ENCODE measurements around the gene NUDT1.

Gene NUDT1

DNA sequence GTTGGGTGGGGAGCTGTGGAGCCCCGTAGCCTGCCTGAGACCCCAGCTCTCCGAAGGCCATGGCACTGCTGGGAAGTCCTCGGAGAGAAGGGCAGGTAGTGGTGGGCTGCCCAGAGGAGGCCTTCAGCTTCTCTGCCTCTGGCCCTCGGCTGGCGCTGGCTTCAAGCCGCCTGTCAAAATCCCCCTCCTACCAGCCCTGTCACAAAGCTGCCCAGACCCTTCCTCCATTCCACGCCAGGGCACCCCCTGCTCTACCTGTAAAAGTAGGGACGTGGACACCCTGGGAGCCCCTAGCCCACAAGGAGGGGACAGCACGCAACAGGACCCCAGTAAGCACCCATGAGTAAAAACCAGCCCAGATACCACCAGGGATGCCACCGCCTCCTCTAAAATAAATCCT is 40.9 kb upstream of the NUDT1 start:
- Histone ChIP-seq H3K4me1 (ENCODE audit: insufficient read depth, low read length) (peaks cover 3% of the 10 kb centered on the region; the same call in 1 of the 2 replicates), H3K9ac (ENCODE audit: low read depth, low read length) (no peak overlapping the region)

DNA sequence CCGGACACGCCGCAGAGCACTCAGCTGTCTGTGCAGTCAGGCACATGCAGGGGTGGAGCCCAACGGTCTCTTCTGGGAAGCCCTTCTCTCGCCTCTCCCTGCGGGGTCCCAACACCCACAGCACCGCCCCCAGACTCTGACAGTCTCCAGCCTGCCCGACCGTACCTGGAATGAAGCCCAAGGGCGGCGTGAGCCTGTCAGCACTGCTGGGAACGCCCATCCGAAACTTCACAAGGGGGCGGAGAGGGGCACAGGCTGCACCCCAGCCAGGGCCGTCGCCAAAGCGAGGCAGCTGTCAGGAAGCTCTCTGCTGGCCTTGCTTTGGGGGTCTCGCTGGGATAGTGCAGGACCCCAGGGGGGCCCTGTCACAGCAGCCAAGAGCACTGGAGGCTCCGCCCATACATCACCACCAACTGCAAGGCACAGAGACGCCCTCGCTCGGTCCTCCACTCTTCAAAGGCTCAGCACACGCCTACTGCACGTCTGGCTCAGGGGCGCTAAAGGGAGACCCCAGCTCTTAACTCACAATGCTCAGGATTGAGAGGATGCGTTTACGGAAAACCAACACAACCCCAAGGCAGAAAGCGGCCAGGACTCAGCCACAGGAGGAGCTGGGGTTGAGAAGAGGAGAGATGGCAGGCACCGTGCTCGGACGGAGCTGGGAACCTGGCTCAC is 40.2 kb upstream of the NUDT1 start:
- H3K36me3 ChIP-seq (ENCODE audit: insufficient read depth, low read length) = no peaks in the 10 kb centered on the region; the same call in 1 of the 2 replicates

More for the DNA sequence above, 40.9 kb upstream of the NUDT1 start:
- Histone ChIP-seq H3K9me3 (ENCODE audit: control insufficient read depth, insufficient read depth, low read length) (no peaks in the 10 kb centered on the region), H3K36me3 (ENCODE audit: insufficient read depth, low read length) (peaks cover 2% of the 10 kb centered on the region; the same call in 1 of the 2 replicates)

DNA sequence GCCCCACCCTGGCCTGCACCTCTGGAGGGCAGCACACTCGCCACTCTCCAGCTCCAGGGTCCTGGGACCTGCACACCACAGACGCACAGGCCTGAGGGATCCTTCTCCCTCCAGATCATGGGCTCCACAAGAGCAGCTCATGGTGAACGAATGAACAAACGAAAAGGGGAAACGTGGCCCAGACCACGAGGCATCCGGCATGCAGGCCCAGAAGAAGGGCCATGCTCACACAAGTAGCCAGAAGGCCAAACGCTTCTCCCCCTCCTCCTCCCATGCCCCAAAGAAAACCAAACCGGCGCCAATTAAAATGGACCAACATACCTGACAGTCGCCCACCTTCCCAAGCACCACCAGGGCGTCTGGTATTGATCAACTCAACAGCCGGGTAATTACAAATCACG is 39.7 kb upstream of the NUDT1 start:
- Histone ChIP-seq H3K9me3 (ENCODE audit: control insufficient read depth, insufficient read depth, low read length) (no peaks in the 10 kb centered on the region), H3K36me3 (ENCODE audit: insufficient read depth, low read length) (no peaks in the 10 kb centered on the region; the same call in 1 of the 2 replicates), H3K4me1 (ENCODE audit: insufficient read depth, low read length) (peaks cover 3% of the 10 kb centered on the region; the same call in 1 of the 2 replicates), H3K9ac (ENCODE audit: low read depth, low read length) (no peak overlapping the region)

More for the DNA sequence above, 40.2 kb upstream of the NUDT1 start:
- Histone ChIP-seq H3K9me3 (ENCODE audit: control insufficient read depth, insufficient read depth, low read length) (no peaks in the 10 kb centered on the region), H3K4me1 (ENCODE audit: insufficient read depth, low read length) (peaks cover 3% of the 10 kb centered on the region; the same call in 1 of the 2 replicates), H3K9ac (ENCODE audit: low read depth, low read length) (no peak overlapping the region)

DNA sequence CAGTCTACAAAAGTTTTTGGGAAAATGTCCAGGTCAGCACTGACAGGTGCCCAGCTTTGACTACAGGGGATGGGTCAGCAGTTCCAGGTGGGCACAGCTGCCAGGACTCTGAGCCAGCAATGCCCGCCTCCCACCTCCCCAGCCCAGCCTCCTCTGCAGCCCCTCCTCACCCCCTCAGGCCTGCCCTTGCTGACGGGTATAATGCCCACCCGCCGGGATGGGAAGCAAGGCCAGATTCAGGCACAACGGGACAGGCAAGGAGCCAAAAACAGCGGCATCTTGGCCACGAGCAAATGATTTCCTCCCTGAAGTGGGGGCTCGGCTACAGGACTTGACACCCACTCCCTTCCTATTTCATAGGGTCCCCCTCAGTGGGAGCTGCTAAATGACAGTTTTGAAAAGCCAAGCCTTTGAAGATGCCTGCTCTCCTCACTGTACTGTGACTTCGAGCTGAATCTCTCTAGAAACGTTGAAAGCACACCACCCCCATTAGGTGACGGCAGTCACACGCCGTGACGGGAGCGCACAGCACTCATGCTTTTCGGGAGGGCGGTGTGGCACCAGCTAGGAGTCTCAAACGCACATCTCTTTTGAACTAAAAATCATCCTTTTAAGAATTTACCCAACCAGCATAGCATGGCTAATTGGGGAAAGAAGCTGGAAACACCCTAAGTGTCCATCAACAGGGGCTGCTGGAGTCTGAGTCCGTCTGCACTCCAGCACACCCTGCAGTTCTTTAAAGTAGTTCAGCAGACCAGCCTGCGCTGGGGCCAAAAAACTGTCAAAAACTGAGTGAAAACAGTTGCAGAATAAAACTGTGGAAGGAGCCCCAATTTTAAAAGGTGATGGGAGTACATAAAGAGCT is 38.9 kb upstream of the NUDT1 start:
- peaks cover 3% of the 10 kb centered on the region; the same call in 1 of the 2 replicates for H3K4me1 ChIP-seq (ENCODE audit: insufficient read depth, low read length)
- H3K9ac ChIP-seq (ENCODE audit: low read depth, low read length) = no peak overlapping the region
- H3K9me3 ChIP-seq (ENCODE audit: control insufficient read depth, insufficient read depth, low read length) = no peaks in the 10 kb centered on the region
- H3K36me3 ChIP-seq (ENCODE audit: insufficient read depth, low read length) = peaks cover 1% of the 10 kb centered on the region; the same call in 1 of the 2 replicates

DNA sequence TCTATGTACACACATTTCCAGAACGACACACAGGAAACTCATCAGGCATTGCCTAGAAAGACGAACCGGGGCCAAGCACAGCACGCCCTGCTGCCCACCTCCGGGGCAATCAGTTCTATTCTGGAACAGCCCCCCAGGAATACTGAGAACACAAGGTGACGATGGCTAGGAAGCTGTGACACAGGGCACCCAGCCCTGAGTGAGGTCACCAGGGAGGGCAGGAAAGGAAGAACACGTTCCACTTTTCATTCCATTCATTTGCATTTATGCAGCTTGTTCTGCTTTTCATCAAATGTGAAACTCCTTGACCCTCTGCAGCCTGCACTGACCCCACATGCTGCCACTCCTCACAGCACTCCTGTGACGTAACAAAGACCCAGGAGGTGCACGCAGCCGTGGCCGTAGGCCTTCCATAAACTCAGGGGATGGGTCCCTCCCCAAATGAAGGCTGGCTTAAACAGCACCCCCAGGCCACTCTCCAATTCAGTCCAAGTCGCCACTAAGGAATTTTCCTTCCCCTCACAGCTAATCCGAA is 38.2 kb upstream of the NUDT1 start:
- no peaks in the 10 kb centered on the region for H3K9me3 ChIP-seq (ENCODE audit: control insufficient read depth, insufficient read depth, low read length)
- H3K4me1 ChIP-seq (ENCODE audit: insufficient read depth, low read length) = peaks cover 3% of the 10 kb centered on the region; the same call in 1 of the 2 replicates
- H3K9ac ChIP-seq (ENCODE audit: low read depth, low read length) = no peak overlapping the region
- H3K36me3 ChIP-seq (ENCODE audit: insufficient read depth, low read length) = peaks cover 5% of the 10 kb centered on the region; the same call in 1 of the 2 replicates

DNA sequence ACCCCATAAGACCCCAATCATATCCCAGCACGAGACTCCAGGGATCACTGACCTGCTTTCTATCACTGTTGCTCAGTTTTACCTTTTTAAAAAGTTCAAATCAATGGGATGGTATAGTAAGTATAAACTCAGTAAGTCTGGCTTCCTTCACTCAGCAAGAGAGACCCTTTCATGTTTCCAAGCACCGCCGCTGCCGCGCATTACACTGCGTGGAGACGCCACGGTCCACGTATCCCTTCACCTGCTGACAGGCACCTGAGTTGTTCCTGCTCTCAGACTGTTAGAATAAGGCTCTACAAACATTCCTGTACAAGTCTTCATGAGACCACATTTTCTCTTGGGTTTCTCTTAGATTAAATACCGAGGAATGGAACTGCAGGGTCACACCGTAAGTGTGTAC is 37.6 kb upstream of the NUDT1 start:
- H3K4me1 ChIP-seq (ENCODE audit: insufficient read depth, low read length) = peaks cover 3% of the 10 kb centered on the region; the same call in 1 of the 2 replicates
- no peaks in the 10 kb centered on the region for H3K9me3 ChIP-seq (ENCODE audit: control insufficient read depth, insufficient read depth, low read length)
- H3K9ac ChIP-seq (ENCODE audit: low read depth, low read length) = no peak overlapping the region
- peaks cover 5% of the 10 kb centered on the region; the same call in 1 of the 2 replicates for H3K36me3 ChIP-seq (ENCODE audit: insufficient read depth, low read length)

DNA sequence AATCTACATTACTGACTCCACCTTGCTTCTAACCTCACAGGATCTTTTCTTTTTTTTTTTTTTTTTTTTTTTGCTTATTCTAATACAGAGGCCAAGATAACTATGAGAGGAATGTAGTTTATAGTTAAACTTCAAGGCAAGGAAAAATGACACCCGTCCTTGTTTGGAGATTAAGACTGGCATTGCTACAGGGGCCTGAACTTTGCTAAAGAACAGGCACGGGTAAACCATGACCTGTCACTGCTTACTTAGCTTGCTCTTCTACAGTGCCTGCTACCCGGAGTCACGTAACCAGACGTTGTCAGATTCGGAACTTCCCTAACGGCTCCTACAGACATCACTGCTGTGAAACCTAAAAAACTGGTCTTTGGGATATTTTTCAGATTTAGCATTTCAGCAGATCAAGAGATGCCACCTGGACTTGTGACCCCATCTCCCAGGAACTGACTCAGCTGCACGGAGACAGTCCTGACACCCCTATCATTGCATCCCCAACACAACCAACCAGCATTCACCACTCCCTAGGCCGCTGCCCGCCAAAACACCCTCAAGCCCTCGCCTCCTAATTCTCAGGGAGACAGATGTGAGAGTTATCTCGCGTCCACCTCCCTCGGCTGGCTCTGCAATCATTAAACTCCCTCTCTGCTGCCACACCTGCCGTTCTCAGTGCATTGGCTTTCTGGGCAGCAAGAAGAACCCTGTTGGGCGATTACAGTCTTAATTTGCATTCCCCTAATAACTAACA is 36.8 kb upstream of the NUDT1 start:
- H3K36me3 ChIP-seq (ENCODE audit: insufficient read depth, low read length) = peaks cover 5% of the 10 kb centered on the region; the same call in 1 of the 2 replicates
- no peaks in the 10 kb centered on the region for H3K9me3 ChIP-seq (ENCODE audit: control insufficient read depth, insufficient read depth, low read length)
- peaks cover 3% of the 10 kb centered on the region; the same call in 1 of the 2 replicates for H3K4me1 ChIP-seq (ENCODE audit: insufficient read depth, low read length)
- no peak overlapping the region for H3K9ac ChIP-seq (ENCODE audit: low read depth, low read length)

DNA sequence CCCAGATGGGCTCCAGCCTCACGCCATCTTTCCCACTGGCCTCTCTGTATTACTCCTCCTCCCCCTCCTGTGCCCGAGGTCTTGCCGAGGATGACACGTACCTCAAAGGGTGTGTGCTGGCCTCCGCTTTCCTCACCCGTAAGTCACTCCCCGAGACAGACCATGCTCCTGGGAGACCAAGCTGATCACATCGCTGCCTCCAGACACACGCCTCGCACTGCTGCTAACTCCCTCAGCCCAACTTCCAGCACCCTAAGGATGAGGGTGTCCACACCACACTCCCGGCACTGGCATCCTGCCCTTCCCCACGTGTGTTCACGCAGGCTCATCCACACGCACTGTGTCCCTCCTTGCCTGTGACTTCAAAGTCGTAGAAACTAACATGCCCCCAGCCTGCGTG is 33.3 kb upstream of the NUDT1 start:
- Histone ChIP-seq H3K9ac (ENCODE audit: low read depth, low read length) (no peak overlapping the region), H3K4me1 (ENCODE audit: insufficient read depth, low read length) (peaks cover 2% of the 10 kb centered on the region; the same call in 1 of the 2 replicates), H3K36me3 (ENCODE audit: insufficient read depth, low read length) (peaks cover 22% of the 10 kb centered on the region), H3K9me3 (ENCODE audit: control insufficient read depth, insufficient read depth, low read length) (no peaks in the 10 kb centered on the region)

DNA sequence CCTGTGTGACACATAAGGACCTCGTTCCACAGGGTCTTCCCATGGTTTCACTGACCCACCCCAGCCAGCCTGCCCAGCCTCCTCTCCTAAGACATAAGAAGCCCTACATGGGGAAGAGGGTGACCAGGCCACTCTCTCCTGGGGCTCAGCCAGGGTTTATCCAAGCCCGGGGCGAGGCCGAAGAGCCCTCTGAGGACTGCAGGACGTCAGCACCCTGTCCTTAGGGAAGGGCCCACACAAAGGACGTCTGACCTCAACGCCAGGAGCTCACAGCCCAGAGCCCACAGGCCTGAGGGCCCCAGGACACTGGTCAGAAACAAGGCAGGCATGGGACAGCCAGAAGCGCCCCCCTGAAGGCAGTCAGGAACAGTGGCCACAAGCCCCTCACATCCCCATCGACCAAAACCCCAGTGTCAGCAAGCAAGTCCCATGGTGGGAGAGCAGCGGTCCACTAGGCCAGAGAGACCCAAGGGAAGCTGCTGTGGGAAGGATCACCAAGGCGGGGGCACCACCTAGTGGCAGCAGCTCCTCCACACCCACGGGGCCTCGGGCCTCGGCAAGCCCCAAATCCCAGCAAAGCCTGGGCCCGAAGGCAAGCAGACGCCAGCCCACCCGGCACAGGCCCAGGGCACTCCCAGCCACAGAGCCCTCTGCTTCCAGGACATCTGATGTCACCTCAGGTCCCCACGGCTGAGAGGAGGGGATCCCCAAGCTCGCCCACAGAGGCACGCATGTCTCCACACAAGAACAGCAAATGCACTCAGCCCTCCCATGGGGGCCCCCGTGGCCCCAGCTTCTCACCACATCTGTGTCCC is 32.7 kb upstream of the NUDT1 start:
- Histone ChIP-seq H3K9me3 (ENCODE audit: control insufficient read depth, insufficient read depth, low read length) (no peaks in the 10 kb centered on the region), H3K9ac (ENCODE audit: low read depth, low read length) (no peak overlapping the region), H3K36me3 (ENCODE audit: insufficient read depth, low read length) (peaks cover 22% of the 10 kb centered on the region), H3K4me1 (ENCODE audit: insufficient read depth, low read length) (no peaks in the 10 kb centered on the region)

DNA sequence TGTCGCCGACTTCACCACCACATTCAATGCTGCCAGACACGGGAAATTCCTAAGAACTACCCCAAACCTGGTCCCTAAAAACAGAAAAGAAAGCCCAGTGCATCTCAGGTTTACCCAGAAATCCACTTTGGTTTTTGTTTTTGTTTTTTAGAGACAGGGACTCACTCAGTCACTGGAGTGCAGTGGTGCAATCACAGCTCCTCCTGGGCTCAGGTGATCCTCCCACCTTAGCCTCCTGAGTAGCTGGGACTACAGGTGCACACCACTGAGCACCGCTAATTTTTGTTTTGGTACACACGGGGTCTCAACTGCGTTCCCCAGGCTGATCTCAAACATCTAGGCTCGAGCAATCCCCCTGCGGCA is 32.1 kb upstream of the NUDT1 start:
- Histone ChIP-seq H3K9me3 (ENCODE audit: control insufficient read depth, insufficient read depth, low read length) (no peaks in the 10 kb centered on the region), H3K36me3 (ENCODE audit: insufficient read depth, low read length) (peaks cover 25% of the 10 kb centered on the region), H3K4me1 (ENCODE audit: insufficient read depth, low read length) (no peaks in the 10 kb centered on the region), H3K9ac (ENCODE audit: low read depth, low read length) (no peak overlapping the region)

DNA sequence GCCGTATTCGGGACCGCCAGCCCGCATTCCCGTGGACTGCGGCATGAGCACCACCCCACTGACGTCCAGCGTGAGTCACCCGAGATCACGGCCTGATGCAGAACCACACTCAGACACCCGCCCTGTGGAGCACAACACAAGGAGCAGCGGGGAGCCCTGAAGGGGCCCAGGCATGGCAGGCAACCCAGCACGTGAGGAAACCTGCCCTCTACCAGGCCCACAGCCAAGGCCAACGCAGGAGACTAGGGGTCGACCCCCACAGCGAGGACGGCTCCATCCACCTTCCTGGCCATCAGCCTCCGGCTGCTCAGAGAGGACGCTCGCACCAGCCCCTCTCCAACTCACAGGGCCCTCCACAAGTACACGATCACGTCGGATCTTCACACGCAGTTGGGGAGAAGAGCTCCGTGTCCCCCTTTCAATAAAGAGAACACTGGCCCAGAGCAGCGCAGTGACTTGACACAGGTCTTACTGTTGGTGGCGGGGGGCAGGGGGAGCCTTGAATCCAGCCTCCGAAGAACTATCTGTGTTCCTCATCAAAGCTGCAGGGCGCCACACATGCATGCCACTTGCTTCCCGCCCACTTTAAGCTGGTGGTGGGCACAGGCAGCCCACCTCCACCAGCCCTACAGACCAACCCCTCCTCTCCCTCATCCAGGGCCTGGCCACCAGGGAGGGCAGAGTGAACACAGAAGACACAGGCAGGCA is 31.3 kb upstream of the NUDT1 start:
- Histone ChIP-seq H3K9ac (ENCODE audit: low read depth, low read length) (no peak overlapping the region), H3K4me1 (ENCODE audit: insufficient read depth, low read length) (no peaks in the 10 kb centered on the region), H3K36me3 (ENCODE audit: insufficient read depth, low read length) (peaks cover 25% of the 10 kb centered on the region), H3K9me3 (ENCODE audit: control insufficient read depth, insufficient read depth, low read length) (no peaks in the 10 kb centered on the region)

DNA sequence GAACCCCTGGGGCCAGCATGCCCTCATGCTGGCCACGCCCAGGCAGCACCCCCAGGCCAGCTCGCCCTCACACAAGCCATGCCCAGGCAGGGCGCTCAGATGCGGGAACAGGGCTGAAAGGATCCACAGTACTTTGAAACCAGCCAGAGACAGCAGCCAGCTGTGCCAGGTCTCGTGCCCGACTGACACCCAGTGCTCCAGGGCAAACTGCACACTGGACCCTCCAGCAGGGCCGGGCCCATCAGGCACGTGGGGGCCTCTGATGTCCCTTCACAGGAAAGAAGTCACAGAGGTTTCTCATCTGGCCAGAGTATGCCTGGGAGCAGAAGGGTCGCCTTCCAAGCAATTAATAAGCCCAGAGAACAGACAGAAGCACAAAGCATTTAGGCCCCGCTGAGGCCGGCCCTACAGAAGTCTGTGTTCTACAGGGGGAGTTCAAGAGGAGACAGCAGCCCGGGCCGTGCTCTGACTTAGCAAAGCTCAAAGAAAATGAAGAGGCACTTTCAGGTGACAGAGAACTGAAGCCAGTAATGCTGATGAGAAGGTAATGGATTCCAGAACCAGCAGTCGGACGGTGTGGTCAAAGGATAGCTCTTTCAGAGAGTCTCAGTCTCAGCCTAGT is 30.7 kb upstream of the NUDT1 start:
- Histone ChIP-seq H3K9ac (ENCODE audit: low read depth, low read length) (no peak overlapping the region), H3K9me3 (ENCODE audit: control insufficient read depth, insufficient read depth, low read length) (no peaks in the 10 kb centered on the region), H3K36me3 (ENCODE audit: insufficient read depth, low read length) (peaks cover 29% of the 10 kb centered on the region), H3K4me1 (ENCODE audit: insufficient read depth, low read length) (no peaks in the 10 kb centered on the region)
